HG02588 (cell line): ENCODE measurements around the gene PRAMEF20.
"Not testable (repeated sequence)": the region's sequence is repeated elsewhere in the genome, so short reads cannot be mapped to it uniquely, and the experiment has no call there.

ENCODE experiments used
- ATAC-seq: cut with Tn5 transposase; IDR thresholded peaks from one replicate; pipeline ENCODE4 v1.9.1; 2021; ENCODE audit warnings: mild to moderate bottlenecking, moderate library complexity; ENCODE audit not compliant: unreplicated experiment

Gene PRAMEF20

GRCh38 chr1:13410150-13410549 lies at the start of gene PRAMEF20:
Gene PRAMEF20, plus strand, starts transcription at chr1:13410450. Its CDS starts 5,905 bp downstream, at chr1:13416355.
- not testable (repeated sequence) for ATAC-seq

DNA sequence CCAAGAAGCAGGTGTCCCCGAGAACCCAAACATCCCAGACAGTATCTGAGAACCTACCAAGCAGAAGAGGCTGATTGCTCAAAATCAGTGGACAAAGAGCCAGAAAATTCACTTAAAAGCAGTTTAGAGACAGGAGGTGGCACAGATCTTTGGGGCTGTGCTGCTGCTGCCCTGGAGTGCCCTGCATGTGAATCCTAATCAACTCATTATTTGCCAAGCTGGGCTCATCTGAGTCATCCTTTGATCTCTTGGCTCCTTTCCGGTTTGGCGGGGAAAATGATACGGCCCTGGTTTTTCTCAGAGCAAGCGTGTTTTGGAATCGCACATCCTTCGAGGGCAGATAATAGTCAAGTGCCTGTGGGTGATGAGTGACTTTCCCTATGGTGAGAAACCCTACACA lies 47.9 kb upstream of the PRAMEF20 start:
- not testable (repeated sequence) for ATAC-seq

DNA sequence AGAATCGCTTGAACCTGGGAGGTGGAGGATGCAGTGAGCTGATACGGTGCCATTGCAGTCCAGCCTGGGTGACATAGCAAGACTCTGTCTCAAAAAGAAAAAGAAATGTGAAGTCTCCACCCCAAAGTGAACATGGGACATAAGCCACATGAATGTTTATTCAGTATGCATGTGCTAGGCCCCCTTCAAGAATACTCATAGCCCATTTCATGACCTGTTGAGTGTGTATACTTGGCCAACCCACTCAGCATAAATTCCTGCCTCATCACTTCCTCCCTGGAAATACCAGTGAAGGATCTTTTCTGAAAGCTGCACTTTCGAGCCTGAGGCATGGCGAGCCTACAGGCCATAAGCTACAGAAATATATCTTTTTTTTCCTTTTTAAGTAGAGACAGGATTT lies 45.3 kb upstream of the PRAMEF20 start:
- ATAC-seq = not testable (repeated sequence)

DNA sequence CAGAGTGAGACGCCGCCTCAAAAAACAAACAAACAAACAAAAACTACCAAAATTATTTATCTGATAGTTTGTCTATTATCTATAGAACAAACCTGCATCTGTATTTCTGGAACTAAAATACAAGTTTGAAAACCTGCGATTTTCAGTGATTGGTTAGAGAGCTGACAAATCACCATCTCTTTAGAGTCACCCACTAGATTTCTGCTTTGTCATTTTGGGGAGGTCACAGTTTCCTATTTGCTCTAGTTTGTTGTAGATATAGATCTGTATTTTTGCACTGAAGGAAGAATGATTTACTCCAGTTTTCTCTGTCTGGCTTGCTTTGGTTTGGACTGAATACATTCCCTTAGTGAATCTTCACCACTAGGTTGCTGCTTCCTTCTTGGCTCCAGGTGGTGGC lies 43.7 kb upstream of the PRAMEF20 start:
- not testable (repeated sequence) for ATAC-seq

DNA sequence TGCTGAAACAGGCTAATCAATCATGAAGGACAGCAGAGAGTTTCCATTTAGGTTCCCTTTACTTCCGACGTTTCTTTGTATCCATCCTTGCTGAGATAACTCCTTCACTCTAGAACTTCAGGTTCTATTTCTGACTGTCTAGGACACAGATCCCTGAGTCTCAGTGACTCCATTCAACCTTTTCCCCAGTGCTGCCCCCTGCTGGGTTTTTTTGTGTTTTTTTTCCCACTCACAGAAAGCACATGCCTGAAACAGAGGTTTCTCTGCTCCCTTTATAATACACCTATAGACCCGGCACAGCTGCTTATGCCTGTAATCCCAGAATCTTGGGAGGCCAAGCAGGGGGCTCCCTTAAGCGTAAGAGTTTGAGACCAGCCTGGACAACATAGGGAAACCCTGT lies 41.7 kb upstream of the PRAMEF20 start:
- ATAC-seq = not testable (repeated sequence)

DNA sequence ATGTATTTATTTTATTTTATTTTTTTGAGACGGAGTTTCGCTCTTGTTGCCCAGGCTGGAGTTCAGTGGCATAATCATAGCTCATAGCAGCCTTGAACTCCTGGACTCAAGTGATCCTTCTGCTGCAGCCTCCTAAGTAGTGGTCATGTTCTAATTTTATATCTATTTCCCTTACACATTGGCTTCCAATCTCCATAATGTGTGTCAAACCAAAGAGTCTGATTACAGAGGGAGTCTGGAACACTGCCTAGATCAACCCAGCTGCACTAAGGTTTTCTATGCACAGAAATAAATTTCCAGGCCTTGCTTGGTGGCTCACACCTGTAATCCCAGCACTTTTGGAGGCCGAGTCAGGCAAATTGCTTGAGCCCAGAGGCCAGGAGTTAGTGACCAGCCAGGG lies 31.3 kb upstream of the PRAMEF20 start:
- ATAC-seq = not testable (repeated sequence)

GRCh38 chr1:13380380-13380779 lies 29.9 kb upstream of the PRAMEF20 start:
- not testable (repeated sequence) for ATAC-seq

GRCh38 chr1:13389332-13389731 lies 20.9 kb upstream of the PRAMEF20 start, which contains the start of gene PRAMEF17:
Gene PRAMEF17, plus strand, starts transcription at chr1:13389632. Its CDS starts 26 bp downstream, at chr1:13389658.
- ATAC-seq = not testable (repeated sequence)

DNA sequence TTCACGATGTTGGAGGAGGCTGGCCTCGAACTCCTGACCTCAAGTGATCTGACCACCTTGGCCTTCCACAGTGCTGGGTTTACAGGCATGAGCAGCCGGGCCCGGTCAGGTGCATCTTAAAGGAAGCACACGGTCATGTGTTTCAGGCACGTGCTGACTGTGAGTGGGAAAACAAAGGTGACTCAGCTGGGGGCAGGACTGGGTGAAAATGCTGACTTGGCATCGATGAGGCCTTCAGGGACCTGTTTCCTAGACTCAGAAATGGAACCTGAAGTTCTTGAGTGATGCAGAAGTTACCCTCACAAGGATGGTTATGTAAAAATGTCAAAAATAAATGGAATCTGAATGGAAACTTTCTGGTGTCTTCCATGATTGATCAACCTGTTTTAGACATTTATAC lies 17.2 kb upstream of the PRAMEF20 start:
- not testable (repeated sequence) for ATAC-seq

- not testable (repeated sequence) for ATAC-seq
Measured at GRCh38 chr1:13394761-13395160, 15.5 kb upstream of the PRAMEF20 start.

- not testable (repeated sequence) for ATAC-seq
Measured at GRCh38 chr1:13395311-13395710, 14.9 kb upstream of the PRAMEF20 start.

- no peak for ATAC-seq
Measured at GRCh38 chr1:13407811-13408210, 2.4 kb upstream of the PRAMEF20 start.

GRCh38 chr1:13430495-13430894 lies 20.2 kb downstream of the PRAMEF20 start:
- ATAC-seq = no peak

- no peak for ATAC-seq
Measured at GRCh38 chr1:13432251-13432650, 22.0 kb downstream of the PRAMEF20 start.

DNA sequence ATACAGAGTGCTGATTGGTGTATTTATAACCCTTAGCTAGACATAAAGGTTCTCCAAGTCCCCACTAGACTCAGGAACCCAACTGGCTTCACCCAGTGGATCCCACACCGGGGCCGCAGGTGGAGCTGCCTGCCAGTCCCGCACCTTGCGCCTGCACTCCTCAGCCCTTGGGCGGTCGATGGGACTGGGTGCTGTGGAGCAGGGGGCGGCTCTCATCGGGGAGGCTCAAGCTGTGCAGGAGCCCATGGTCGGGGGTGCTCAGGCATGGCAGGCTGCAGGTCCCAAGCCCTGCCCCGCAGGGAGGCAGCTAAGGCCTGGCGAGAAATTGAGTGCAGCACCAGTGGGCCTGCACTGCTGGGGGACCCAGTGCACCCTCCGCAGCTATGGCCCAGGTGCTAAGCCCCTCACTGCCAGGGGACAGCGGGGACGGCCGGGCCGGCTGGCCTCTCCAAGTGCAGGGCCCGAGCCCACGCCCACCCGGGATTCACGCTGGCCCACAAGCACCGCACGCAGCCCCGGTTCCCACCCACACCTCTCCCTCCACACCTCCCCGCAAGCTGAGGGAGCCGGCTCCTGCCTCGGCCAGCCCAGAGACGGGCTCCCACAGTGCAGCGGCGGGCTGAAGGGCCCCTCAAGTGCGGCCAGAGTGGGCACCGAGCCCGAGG lies 23.6 kb downstream of the PRAMEF20 start:
- not testable (repeated sequence) for ATAC-seq

DNA sequence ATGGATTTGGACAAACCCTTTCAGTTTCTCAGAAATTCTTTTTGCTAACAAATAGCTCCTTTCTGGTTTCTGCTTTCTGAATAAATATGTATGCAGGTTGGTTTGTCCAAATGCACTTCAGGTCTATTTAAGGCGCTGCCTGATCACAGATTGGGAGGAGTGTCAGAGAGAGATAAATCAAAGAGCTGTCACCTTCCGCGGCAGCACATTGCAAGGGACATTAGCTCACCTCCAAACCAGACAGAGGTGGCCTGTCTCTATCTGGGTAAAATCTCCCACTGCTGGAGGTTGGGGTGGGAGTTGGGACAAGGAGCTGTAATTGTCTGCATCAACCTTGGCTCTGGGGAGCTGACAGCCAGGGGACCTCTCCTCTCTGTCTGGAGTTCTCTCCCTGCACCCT lies 25.2 kb downstream of the PRAMEF20 start:
- ATAC-seq = no peak

- ATAC-seq = not testable (repeated sequence)
Measured at GRCh38 chr1:13439104-13439783, 29.0 kb downstream of the PRAMEF20 start.

- no peak for ATAC-seq
Measured at GRCh38 chr1:13443335-13443979, 33.2 kb downstream of the PRAMEF20 start.

DNA sequence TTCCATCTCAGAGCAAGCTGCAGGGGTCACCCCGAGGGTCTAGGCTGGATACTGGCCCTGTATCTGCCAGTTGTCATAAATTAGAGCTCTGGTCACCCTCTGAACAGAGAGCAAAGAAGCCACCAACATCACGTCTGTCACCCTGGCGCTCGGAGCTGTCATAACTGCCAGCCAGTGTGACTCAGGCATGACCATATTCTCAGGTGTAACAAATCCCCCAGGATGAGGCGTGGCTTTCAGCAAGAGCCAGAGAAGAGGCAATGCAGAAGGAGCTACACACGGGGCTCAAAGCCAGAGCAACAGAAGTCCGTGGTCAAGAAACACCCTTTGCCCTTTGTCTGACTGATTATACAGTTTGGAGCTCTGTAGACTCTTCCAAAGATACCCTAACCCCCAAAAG lies 40.0 kb downstream of the PRAMEF20 start:
- ATAC-seq = no peak

GRCh38 chr1:13451399-13451965 lies 41.2 kb downstream of the PRAMEF20 start:
- no peak for ATAC-seq

GRCh38 chr1:13456904-13457532 lies 46.8 kb downstream of the PRAMEF20 start:
- ATAC-seq = no peak
